ENCODE data around the gene RAD51AP1. TPM values are rescaled to one million over a fixed set of nuclear protein-coding genes. Genes with fewer than 3 reads are reported as not detected.
A peak's percentile ranks its signal among the peaks of the same experiment; 100 is the strongest.

RAD51AP1 gene
- total and polyA plus RNA-seq, 2 of the 8 experiments (the other 6 are each of a cell fraction or from before 2014, with no cell fraction given), result 29.7 to 48.3 TPM

GRCh38 chr12:4604684-4605193, 66.0 kb downstream of the RAD51AP1 start (continued):
- TF ChIP-seq CHD1 (IDR thresholded peaks at IDR 0.05; ENCODE audit: low read depth, low read length), result no peak
- TF ChIP-seq SIRT6 (IDR thresholded peaks at IDR 0.05; ENCODE audit: low read length), result no peak
- no peak for TF ChIP-seq BCL11A (IDR thresholded peaks at IDR 0.05; ENCODE audit: low read depth in 2 of 2, low read length in 2 of 2)
- TF ChIP-seq GABPA (IDR thresholded peaks at IDR 0.05; ENCODE audit: borderline replicate concordance, insufficient read depth, low read length), result peak; percentile 14; the same call in 1 of the 2 replicates
- TF ChIP-seq SP2 (IDR thresholded peaks at IDR 0.05; ENCODE audit: low read length), result no peak
- TF ChIP-seq BACH1 (IDR thresholded peaks at IDR 0.05; ENCODE audit: low read length), result no peak
- peak; percentile 67 for TF ChIP-seq MAX (IDR thresholded peaks at IDR 0.05)
- no peak for TF ChIP-seq GTF2F1 (IDR thresholded peaks at IDR 0.05; ENCODE audit: borderline replicate concordance, low read depth, low read length)
- TF ChIP-seq CBX5 (IDR thresholded peaks at IDR 0.05; ENCODE audit: low read depth, low read length), result no peak
- TF ChIP-seq KDM4A (IDR thresholded peaks at IDR 0.05; ENCODE audit: low read depth, low read length, severe bottlenecking), result peak; percentile 85
- peak; percentile 72 for TF ChIP-seq SAP30 (IDR thresholded peaks at IDR 0.05; ENCODE audit: insufficient read depth, insufficient replicate concordance, low read length)
- peak; percentile 68 to 78 for TF ChIP-seq RAD21 (IDR thresholded peaks at IDR 0.05 in 1 of 2, conservative IDR thresholded peaks at IDR 0.05 in 1 of 2; ENCODE audit: low read depth in 2 of 2, low read length in 2 of 2)
- TF ChIP-seq SIN3A (conservative IDR thresholded peaks at IDR 0.05 in 1 of 2, IDR thresholded peaks at IDR 0.05 in 1 of 2; ENCODE audit: low read depth in 1 of 2, low read length in 2 of 2), result peak; percentile 67 to 83; a peak in 2 of 4 replicates
- no peak for TF ChIP-seq USF2 (IDR thresholded peaks at IDR 0.05; ENCODE audit: low read length)
- peak; percentile 69; the same call in 1 of the 2 replicates for TF ChIP-seq YY1 (IDR thresholded peaks at IDR 0.05; ENCODE audit: low read depth, low read length)
